T-helper 1 cell treated with Interleukin-12 subunit alpha and Interleukin-12 subunit beta and Interleukin-4 antibody, amounts not matched to agents 30 μg/mL and 1 μg/mL, for 36 hours (primary cell): ENCODE data around the gene SERF2.
"Not testable (repeated sequence)": the region's sequence is repeated elsewhere in the genome, so short reads cannot be mapped to it uniquely, and the experiment has no call there.

Experiments used
- H3K27ac Mint-ChIP-seq: one replicate; pipeline ENCODE4 v1.8.0; 2021; ENCODE audit warnings: mild to moderate bottlenecking, mixed read lengths
- H3K27me3 Mint-ChIP-seq: one replicate; pipeline ENCODE4 v1.8.0; 2021; ENCODE audit warnings: low read depth, mixed read lengths
- H3K36me3 Mint-ChIP-seq: one replicate; pipeline ENCODE4 v1.8.0; 2021; ENCODE audit warnings: low read depth, mixed read lengths
- H3K4me1 Mint-ChIP-seq: one replicate; pipeline ENCODE4 v1.8.0; 2021; ENCODE audit warnings: low read depth, mixed read lengths
- H3K4me3 Mint-ChIP-seq: one replicate; pipeline ENCODE4 v1.8.0; 2021; ENCODE audit warnings: mild to moderate bottlenecking, moderate library complexity, mixed read lengths
- H3K9me3 Mint-ChIP-seq: one replicate; pipeline ENCODE4 v1.8.0; 2021; ENCODE audit warnings: mixed read lengths

SERF2 gene

GRCh38 chr15:43830691-43831275 is 38.7 kb downstream of the SERF2 start:
- not testable (repeated sequence) for H3K4me3 Mint-ChIP-seq
- peaks cover 31% of the 10 kb centered on the region for H3K36me3 Mint-ChIP-seq

GRCh38 chr15:43831519-43832052 is 39.5 kb downstream of the SERF2 start:
- not testable (repeated sequence) for H3K27me3 Mint-ChIP-seq, H3K9me3 Mint-ChIP-seq
- Mint-ChIP-seq H3K36me3 (peaks cover 38% of the 10 kb centered on the region), H3K27ac (peak overlapping the region; percentile 54), H3K4me3 (peak overlapping the region; percentile 47), H3K4me1 (peaks cover 33% of the 10 kb centered on the region)

More at GRCh38 chr15:43830691-43831275, 38.7 kb downstream of the SERF2 start:
- H3K27ac Mint-ChIP-seq, H3K27me3 Mint-ChIP-seq, H3K9me3 Mint-ChIP-seq: not testable (repeated sequence)
- H3K4me1 Mint-ChIP-seq = peaks cover 32% of the 10 kb centered on the region

GRCh38 chr15:43832485-43832884 is 40.4 kb downstream of the SERF2 start:
- not testable (repeated sequence) for H3K9me3 Mint-ChIP-seq, H3K4me3 Mint-ChIP-seq, H3K27ac Mint-ChIP-seq, H3K27me3 Mint-ChIP-seq
- Mint-ChIP-seq H3K36me3 (peaks cover 42% of the 10 kb centered on the region), H3K4me1 (peaks cover 33% of the 10 kb centered on the region)

- Mint-ChIP-seq H3K27me3 (no peaks in the 10 kb centered on the region), H3K27ac (no peak overlapping the region), H3K4me1 (peaks cover 2% of the 10 kb centered on the region), H3K9me3 (no peaks in the 10 kb centered on the region), H3K4me3 (no peak overlapping the region), H3K36me3 (peaks cover 28% of the 10 kb centered on the region)
These were observed 53.3 kb downstream of the SERF2 start for GRCh38 chr15:43845421-43845820.
